SH-SY5Y (cell line): ENCODE results near the gene FBXL7.

ENCODE experiments used
- GATA2 ChIP-seq: IDR thresholded peaks from 2 replicates; pipeline ENCODE4 v1.6.1; 2011; ENCODE audit warnings: mild to moderate bottlenecking, low read depth, low read length
- GATA3 ChIP-seq: IDR thresholded peaks from 2 replicates; pipeline ENCODE4 v1.6.1; 2011; ENCODE audit warnings: low read depth, mild to moderate bottlenecking, low read length, moderate library complexity

DNA sequence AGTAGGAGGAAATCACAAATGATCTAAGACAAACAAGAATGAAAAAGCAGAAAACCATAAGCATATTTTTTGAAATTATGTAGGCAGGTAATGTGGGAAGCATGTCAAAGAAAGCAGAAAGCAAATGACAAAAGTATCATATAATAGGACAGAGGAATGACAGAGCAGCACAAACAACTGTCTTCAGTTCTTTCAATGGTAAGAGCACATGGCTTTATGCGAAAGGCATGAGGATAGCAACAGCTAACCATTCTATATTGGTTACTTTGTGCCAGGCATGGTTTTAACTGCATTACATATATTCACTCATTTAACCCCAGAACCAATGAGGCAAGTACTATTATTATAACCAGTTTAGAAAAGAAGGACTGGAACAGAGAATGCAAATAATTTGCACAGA is 137.4 kb downstream of the FBXL7 start:
- TF ChIP-seq GATA2 (no peak), GATA3 (no peak)
